Measurements from ENCODE around the gene MACF1. TPM values are rescaled to one million over a fixed set of nuclear protein-coding genes. Genes with fewer than 3 reads are reported as not detected.
A peak's percentile ranks its signal among the peaks of the same experiment; 100 is the strongest.

MACF1 gene
- total RNA-seq, 4 donors from 2014 or later = 78.7 to 139 (median 113) TPM

- TF ChIP-seq POLR2A (IDR thresholded peaks at IDR 0.05) (no peak), CTCF (IDR thresholded peaks at IDR 0.05 in 4 of 5, conservative IDR thresholded peaks at IDR 0.05 in 1 of 5) (no peak)
- DNase-seq (no peak), ATAC-seq (no peak)
- in situ Hi-C loops (cut with MboI; ENCODE audit: low sequenced_read_pairs in 4 of 4) = no loop called here
- Histone ChIP-seq H3K4me3 (no peak overlapping the region), H3K9me3 (no peaks in the 10 kb centered on the region), H3K36me3 (peaks cover 0 to 89% of the 10 kb centered on the region in 2 donors), H3K4me1 (no peaks in the 10 kb centered on the region), H3K27me3 (no peaks in the 10 kb centered on the region), H3K27ac (no peak overlapping the region)
- intact Hi-C loops (cut with DNase I; ENCODE audit: low total_unique reads) = no loop called here
Measured at GRCh38 chr1:39324888-39325287, 120.4 kb downstream of the MACF1 start.

- H3K4me1 ChIP-seq = no peaks in the 10 kb centered on the region
- H3K27ac ChIP-seq = no peak overlapping the region
- DNase-seq (no peak), ATAC-seq (no peak)
- in situ Hi-C loops (cut with MboI; ENCODE audit: low sequenced_read_pairs in 4 of 4) = no loop called here
- TF ChIP-seq POLR2A (IDR thresholded peaks at IDR 0.05) (no peak), CTCF (IDR thresholded peaks at IDR 0.05 in 4 of 5, conservative IDR thresholded peaks at IDR 0.05 in 1 of 5) (no peak)
- H3K9me3 ChIP-seq = no peaks in the 10 kb centered on the region
- intact Hi-C loops (cut with DNase I; ENCODE audit: low total_unique reads) = no loop called here
- H3K36me3 ChIP-seq = peaks cover 0 to 83% of the 10 kb centered on the region in 2 donors
- no peak overlapping the region for H3K4me3 ChIP-seq
- H3K27me3 ChIP-seq = no peaks in the 10 kb centered on the region
Measured at GRCh38 chr1:39326836-39327235, 122.3 kb downstream of the MACF1 start.

- Histone ChIP-seq H3K4me1 (no peaks in the 10 kb centered on the region), H3K4me3 (no peak overlapping the region), H3K36me3 (peaks cover 0 to 84% of the 10 kb centered on the region in 2 donors), H3K9me3 (no peaks in the 10 kb centered on the region), H3K27ac (no peak overlapping the region), H3K27me3 (no peaks in the 10 kb centered on the region)
- ATAC-seq = no peak
- in situ Hi-C loops (cut with MboI; ENCODE audit: low sequenced_read_pairs in 4 of 4) (no loop called here), intact Hi-C loops (cut with DNase I; ENCODE audit: low total_unique reads) (no loop called here)
- no peak for TF ChIP-seq POLR2A (IDR thresholded peaks at IDR 0.05)
- TF ChIP-seq CTCF (IDR thresholded peaks at IDR 0.05 in 4 of 5, conservative IDR thresholded peaks at IDR 0.05 in 1 of 5) = no peak
- no peak for DNase-seq
Measured at GRCh38 chr1:39328095-39328494, 123.6 kb downstream of the MACF1 start.

- peaks cover 0 to 84% of the 10 kb centered on the region in 2 donors for H3K36me3 ChIP-seq
- H3K27me3 ChIP-seq = no peaks in the 10 kb centered on the region
- H3K4me3 ChIP-seq = no peak overlapping the region
- no peak for DNase-seq
- H3K4me1 ChIP-seq = no peaks in the 10 kb centered on the region
- intact Hi-C loops (cut with DNase I; ENCODE audit: low total_unique reads) = no loop called here
- peak overlapping the region in 1 of 4 donors; percentile 23 for H3K27ac ChIP-seq
- H3K9me3 ChIP-seq = no peaks in the 10 kb centered on the region
- in situ Hi-C loops (cut with MboI; ENCODE audit: low sequenced_read_pairs in 4 of 4) = no loop called here
- ATAC-seq = no peak
- TF ChIP-seq CTCF (IDR thresholded peaks at IDR 0.05 in 4 of 5, conservative IDR thresholded peaks at IDR 0.05 in 1 of 5) = no peak
- no peak for TF ChIP-seq POLR2A (IDR thresholded peaks at IDR 0.05)
Measured at GRCh38 chr1:39328586-39329121, 124.2 kb downstream of the MACF1 start.

GRCh38 chr1:39331647-39332046 lies 127.2 kb downstream of the MACF1 start:
- Histone ChIP-seq H3K4me1 (no peaks in the 10 kb centered on the region), H3K9me3 (no peaks in the 10 kb centered on the region), H3K27me3 (no peaks in the 10 kb centered on the region), H3K27ac (no peak overlapping the region), H3K4me3 (no peak overlapping the region), H3K36me3 (peaks cover 0 to 66% of the 10 kb centered on the region in 2 donors)
- ATAC-seq = no peak
- intact Hi-C loops (cut with DNase I; ENCODE audit: low total_unique reads) (no loop called here), in situ Hi-C loops (cut with MboI; ENCODE audit: low sequenced_read_pairs in 4 of 4) (no loop called here)
- no peak for DNase-seq
- no peak for TF ChIP-seq CTCF (IDR thresholded peaks at IDR 0.05 in 4 of 5, conservative IDR thresholded peaks at IDR 0.05 in 1 of 5)
- no peak for TF ChIP-seq POLR2A (IDR thresholded peaks at IDR 0.05)

Measured in gastrocnemius medialis (tissue), 4 donors.